ENCODE data around the gene AGAP1.
A peak's percentile ranks its signal among the peaks of the same experiment; 100 is the strongest.
"Not testable (repeated sequence)": the region's sequence is repeated elsewhere in the genome, so short reads cannot be mapped to it uniquely, and the experiment has no call there.

AGAP1 gene

DNA sequence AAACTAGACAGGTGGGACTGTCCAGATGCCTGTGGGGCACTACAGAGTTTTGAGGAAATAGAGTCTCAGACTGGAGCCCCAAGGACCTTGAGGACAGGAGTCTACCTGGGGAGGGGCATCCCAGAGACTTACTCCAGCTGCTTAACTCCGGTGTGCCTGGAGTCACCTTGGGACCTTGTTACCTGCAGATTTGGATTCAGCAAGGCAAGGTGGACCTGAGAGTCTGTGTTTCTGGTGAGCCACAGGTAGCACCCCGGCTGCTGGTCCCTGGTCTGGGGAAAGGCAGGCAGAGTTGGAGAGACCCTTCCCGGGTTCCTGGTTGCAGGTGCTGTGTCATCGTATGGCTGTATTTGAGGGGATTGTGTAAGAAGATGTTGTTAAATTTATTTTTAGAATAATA is 102.4 kb downstream of the AGAP1 start:
- no peak for DNase-seq

DNA sequence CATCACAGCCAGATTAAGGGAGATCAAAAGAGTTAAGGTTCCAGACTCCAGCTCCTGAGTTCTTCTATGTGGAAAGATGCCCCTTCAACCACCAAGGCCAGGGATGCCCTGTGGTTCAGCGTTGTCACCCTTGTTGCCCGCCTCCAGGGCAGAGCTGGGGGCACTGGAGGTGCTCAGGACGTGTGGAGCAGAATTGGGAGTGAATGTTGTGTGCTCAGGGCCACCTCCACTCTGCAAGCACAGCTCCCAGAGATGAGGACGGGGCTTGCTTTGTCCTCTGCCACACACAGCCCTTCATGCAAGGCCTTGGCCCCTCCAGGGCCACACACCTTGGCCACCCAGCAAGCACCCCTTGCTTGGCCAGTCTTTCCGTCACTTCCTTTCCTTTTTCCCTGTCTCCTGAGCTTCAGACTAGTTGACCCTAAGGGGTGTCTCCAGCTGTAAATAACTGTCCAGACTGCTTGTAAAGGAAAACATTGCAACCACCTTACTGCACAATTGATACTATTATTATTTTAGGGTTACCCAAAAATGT is 103.3 kb downstream of the AGAP1 start:
- no peak for DNase-seq

DNA sequence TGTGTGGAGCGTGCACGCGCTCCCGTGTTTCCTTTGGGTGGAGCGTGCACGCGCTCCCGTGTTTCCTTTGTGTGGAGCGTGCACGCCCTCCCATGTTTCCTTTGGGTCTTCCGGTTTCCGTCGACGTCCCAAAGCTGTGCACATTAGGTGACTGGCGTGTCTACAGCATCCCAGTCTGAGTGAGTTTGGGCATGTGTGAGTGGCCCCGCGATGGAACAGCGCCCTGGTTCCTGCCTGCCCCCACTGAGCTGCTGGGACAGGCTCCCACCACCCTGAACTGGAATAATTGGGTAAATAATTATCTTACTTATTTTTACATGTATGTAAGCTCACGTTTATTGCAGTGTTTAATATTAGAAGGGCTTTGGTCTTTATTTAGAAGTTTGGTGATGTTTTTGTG is 104.2 kb downstream of the AGAP1 start:
- no peak for DNase-seq

- no peak for DNase-seq
These were observed 105.0 kb downstream of the AGAP1 start for GRCh38 chr2:235598532-235599531.

- DNase-seq, result no peak
These were observed 105.9 kb downstream of the AGAP1 start for GRCh38 chr2:235599596-235600338.

- DNase-seq, result no peak
These were observed 106.6 kb downstream of the AGAP1 start for GRCh38 chr2:235600406-235600805.

GRCh38 chr2:235600926-235601325 is 107.1 kb downstream of the AGAP1 start:
- no peak for DNase-seq

DNA sequence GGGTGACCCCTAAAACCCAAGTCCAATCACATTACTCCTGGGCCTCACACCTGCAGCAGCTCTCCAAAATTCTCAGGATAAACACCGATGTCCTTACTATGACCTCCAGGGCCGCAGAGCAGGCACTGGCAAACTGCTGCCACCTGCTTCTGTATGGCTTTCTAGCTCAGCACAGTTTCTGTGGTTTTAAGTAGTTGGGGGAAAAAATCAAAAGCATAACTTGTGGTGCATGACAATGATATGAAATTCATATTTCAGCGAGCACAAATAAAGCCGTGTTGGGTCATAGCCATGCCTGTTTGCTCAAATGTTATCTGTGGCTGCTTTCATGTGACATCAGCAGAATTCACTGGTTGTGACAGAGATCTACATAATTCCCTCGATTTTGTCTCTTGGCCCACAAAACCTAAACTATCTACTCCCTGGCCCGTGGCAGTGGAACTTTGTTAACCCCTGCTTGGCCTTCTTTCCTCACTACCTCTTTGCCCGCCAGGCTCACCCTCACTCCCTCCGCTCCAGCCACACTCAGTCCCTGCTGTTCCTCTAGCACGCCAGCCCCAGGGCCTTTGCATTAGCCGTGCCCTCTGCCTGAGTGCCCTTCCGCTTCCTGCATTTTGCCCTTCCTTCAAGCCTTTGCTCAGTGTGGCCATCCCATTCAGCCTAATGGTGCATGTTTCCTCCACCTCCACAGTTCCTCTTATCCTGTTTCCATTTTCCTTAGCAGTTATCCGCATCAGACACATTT is 108.3 kb downstream of the AGAP1 start:
- DNase-seq, result no peak

- not testable (repeated sequence) for DNase-seq
These were observed 109.1 kb downstream of the AGAP1 start for GRCh38 chr2:235602971-235603370.

DNA sequence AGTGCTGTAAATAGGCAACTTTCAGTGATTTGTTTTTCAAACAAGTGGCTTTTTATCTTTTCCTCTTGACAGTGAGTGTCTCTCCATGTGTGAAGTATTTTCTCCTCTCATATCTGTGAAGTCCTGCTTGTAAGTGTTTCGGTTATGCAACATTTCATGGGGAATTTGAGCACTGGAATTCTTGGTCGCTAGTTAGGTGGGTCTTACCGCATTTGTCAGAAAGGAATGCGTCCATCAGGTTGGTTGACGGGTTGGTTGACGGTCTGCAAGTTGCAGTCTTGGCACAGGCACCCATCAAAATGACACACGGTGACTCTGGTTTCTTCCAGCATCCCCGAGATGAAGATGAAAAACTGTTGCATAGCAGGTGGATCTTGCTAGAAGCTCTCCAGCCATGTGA is 109.8 kb downstream of the AGAP1 start:
- no peak for DNase-seq

- peak; percentile 89 for DNase-seq
These were observed 111.6 kb downstream of the AGAP1 start for GRCh38 chr2:235605312-235606003.

GRCh38 chr2:235606004-235606715 is 112.3 kb downstream of the AGAP1 start:
- DNase-seq, result no peak

DNA sequence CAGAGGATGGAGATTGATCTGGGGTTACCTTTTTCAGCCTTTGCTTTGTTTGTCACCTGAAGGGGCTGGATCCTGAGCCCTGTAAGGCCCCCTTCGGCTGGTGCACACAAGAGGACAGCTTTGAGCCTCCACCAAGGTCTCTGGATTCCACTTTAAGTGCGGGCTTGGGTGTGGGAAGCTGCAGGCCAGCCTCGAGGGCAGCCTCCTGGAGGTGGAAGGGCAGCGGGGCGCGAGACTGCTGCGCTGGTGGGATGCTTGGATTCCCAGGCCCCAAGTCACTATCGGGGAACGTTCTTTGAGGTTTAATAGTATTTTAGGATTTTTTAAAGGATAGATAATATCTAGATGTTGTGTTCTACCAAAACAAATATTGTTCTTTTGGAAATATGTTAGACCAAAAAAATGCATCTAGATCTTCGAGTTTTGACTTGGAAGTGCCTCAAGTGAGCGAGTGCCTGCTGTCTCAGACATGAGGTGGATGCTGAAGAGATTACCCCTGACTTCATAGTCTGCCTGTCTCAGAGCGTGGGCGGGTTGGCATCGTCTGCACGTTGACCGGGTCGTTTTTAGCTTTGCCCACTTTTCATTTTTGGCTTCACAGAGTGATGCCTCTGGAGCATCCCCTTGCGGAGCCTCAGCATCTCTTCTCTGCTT is 113.8 kb downstream of the AGAP1 start:
- DNase-seq, result no peak

- no peak for DNase-seq
These were observed 114.5 kb downstream of the AGAP1 start for GRCh38 chr2:235608200-235608887.

DNA sequence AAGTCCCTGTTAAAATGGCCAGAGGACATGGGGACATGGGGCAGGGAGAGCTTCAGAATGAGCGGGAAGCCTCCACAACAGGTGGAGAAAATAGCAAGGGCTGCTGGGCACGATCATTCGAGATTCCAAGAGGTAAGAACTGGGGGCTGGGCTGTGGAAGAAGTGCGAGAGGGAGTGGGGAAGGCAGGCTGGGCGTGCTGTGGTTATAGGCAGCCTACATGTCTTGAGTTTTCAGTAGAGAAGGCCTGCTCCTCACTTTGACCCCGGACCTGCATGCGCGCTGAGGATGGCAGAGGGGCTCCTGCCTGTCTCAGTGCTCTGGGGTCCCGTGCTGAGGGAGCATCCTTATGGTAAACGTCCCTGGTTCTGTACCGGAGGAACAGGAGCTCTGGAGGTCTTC is 115.5 kb downstream of the AGAP1 start:
- DNase-seq, result no peak

GRCh38 chr2:235609746-235610145 is 115.9 kb downstream of the AGAP1 start:
- no peak for DNase-seq

DNA sequence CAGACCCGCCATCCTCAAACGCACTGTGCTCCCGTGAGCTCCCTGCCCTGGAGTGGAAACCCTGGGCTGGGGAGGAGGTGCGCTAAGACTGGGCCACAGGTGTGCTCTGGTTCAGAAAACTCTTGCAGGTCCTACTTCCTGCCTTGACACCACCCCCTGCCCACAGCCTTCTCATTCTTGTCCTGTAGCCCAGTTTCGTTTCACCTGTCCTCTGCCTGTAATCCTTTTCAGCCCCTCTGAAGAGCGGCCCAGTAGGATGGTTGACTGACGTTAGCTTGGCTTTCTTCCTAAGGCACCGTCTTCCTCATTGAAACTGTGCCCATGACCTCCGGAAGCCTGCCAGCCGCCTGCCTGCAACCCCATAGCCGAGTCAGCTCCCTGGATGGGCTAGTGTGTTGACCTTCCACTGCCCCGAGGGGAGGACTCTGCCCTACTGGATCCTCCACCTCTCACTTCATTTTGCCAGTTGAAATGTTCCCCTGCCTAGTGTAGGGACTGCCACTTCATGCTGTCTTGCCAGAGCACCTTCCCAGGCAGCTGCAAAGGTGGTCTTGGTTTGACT is 116.9 kb downstream of the AGAP1 start:
- no peak for DNase-seq

DNA sequence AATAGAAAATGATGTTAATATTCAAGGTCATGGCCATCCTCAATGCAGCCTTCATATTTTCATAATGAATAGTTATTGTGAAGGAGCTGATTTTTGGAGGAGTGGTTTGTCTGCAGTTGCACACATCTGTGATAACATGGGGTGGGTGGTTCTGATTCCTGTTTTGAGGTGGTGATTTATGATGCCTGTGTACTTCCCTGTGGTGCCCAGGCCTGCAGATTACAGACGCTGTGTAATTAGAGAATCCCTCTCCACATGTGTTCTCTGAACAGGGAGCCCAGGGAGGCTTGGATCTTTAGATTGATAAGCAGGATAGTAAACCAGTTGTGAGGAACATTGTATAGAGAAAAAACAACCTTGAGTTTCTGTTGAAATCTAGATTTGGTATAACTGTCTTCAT is 117.5 kb downstream of the AGAP1 start:
- DNase-seq, result peak; percentile 68

DNA sequence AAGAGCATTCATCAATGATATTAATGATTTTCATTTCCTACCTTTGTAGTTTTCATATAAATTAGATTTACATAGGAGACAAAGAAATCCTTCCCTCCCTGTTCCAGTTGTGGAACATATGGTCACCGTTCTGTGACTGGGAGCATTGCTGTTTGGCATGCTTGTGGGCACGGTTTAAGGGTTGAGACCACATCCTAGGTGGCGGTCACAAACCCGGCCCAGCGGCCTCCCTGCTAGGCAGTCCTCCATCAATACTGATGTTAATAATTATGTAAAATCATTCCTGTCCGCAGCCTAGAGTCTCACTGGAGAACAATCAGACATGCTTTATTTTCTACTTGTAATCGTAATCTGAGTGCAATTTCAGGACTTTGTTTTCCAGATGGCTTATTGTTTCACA is 117.9 kb downstream of the AGAP1 start:
- no peak for DNase-seq

Measured in NCI-H146 (cell line).